HUES64 (cell line): ENCODE results near the gene CLMN.

Source experiments
- H3K27ac ChIP-seq: 2 replicates; pipeline ENCODE4 v1.7.0; 2013; ENCODE audit warnings: low read depth, low read length, inconsistent platforms
- H3K27me3 ChIP-seq: 2 replicates; pipeline ENCODE4 v1.6.1; 2013; ENCODE audit warnings: mild to moderate bottlenecking, low read length; ENCODE audit not compliant: insufficient read depth
- H3K36me3 ChIP-seq: 2 replicates; pipeline ENCODE4 v1.6.1; 2013; ENCODE audit warnings: mild to moderate bottlenecking, low read length; ENCODE audit not compliant: insufficient read depth
- H3K4me1 ChIP-seq: 2 replicates; pipeline ENCODE4 v1.6.1; 2013; ENCODE audit warnings: mild to moderate bottlenecking, low read length, moderate library complexity; ENCODE audit not compliant: insufficient read depth
- H3K4me3 ChIP-seq: 2 replicates; pipeline ENCODE4 v1.5.1; 2013; ENCODE audit warnings: mild to moderate bottlenecking, low read length, moderate library complexity
- H3K9ac ChIP-seq: 2 replicates; pipeline ENCODE4 v1.6.1; 2013; ENCODE audit warnings: mild to moderate bottlenecking, low read depth, low read length
- H3K9me3 ChIP-seq: 2 replicates; pipeline ENCODE4 v1.6.1; 2013; ENCODE audit warnings: low read depth, low read length; ENCODE audit not compliant: insufficient read depth
- WGBS: fragments of 150-250, 120-280 bp; methylation state at CpG from one replicate; pipeline ENCODE4 v1.1.7; 2013; ENCODE audit warnings: missing lambda C conversion rate; 5-methylcytosine and 5-hydroxymethylcytosine counted together

CLMN gene

GRCh38 chr14:95268350-95268749 is 51.4 kb downstream of the CLMN start:
- Histone ChIP-seq H3K27me3 (no peaks in the 10 kb centered on the region), H3K4me3 (no peak overlapping the region), H3K9me3 (no peaks in the 10 kb centered on the region), H3K36me3 (no peaks in the 10 kb centered on the region), H3K27ac (no peak overlapping the region), H3K4me1 (peaks cover 9% of the 10 kb centered on the region), H3K9ac (no peak overlapping the region)

GRCh38 chr14:95267306-95267705 is 52.4 kb downstream of the CLMN start:
- Histone ChIP-seq H3K27me3 (no peaks in the 10 kb centered on the region), H3K4me1 (peaks cover 5% of the 10 kb centered on the region; the same call in 1 of the 2 replicates), H3K4me3 (no peak overlapping the region), H3K9me3 (no peaks in the 10 kb centered on the region), H3K27ac (no peak overlapping the region), H3K9ac (no peak overlapping the region), H3K36me3 (no peaks in the 10 kb centered on the region)
- WGBS, result 96% methylated on average over 3 of the region's 4 CpGs

- peaks cover 5% of the 10 kb centered on the region; the same call in 1 of the 2 replicates for H3K4me1 ChIP-seq
- no peaks in the 10 kb centered on the region for H3K36me3 ChIP-seq
- H3K4me3 ChIP-seq, result no peak overlapping the region
- no peaks in the 10 kb centered on the region for H3K27me3 ChIP-seq
- H3K9ac ChIP-seq, result no peak overlapping the region
- WGBS, result 78% methylated on average over 12 of the region's 12 CpGs
- H3K9me3 ChIP-seq, result no peaks in the 10 kb centered on the region
- no peak overlapping the region for H3K27ac ChIP-seq
Measured at GRCh38 chr14:95265106-95266094, 54.3 kb downstream of the CLMN start.

- Histone ChIP-seq H3K9ac (no peak overlapping the region), H3K4me1 (peaks cover 10% of the 10 kb centered on the region), H3K4me3 (no peak overlapping the region), H3K9me3 (no peaks in the 10 kb centered on the region), H3K27me3 (no peaks in the 10 kb centered on the region), H3K36me3 (no peaks in the 10 kb centered on the region), H3K27ac (no peak overlapping the region)
- WGBS, result 94% methylated on average over 10 of the region's 10 CpGs
Measured at GRCh38 chr14:95264271-95264973, 55.3 kb downstream of the CLMN start.

- 96% methylated on average over 7 of the region's 7 CpGs for WGBS
Measured at GRCh38 chr14:95263527-95264231, 56.0 kb downstream of the CLMN start.

GRCh38 chr14:95262511-95262891 is 57.2 kb downstream of the CLMN start:
- Histone ChIP-seq H3K9ac (no peak overlapping the region), H3K9me3 (no peaks in the 10 kb centered on the region), H3K27me3 (no peaks in the 10 kb centered on the region), H3K27ac (no peak overlapping the region), H3K36me3 (no peaks in the 10 kb centered on the region), H3K4me3 (no peak overlapping the region), H3K4me1 (peaks cover 14% of the 10 kb centered on the region)
- WGBS, result 96% methylated on average over 3 of the region's 3 CpGs

More at GRCh38 chr14:95263527-95264231, 56.0 kb downstream of the CLMN start:
- Histone ChIP-seq H3K4me1 (peaks cover 13% of the 10 kb centered on the region), H3K27ac (no peak overlapping the region), H3K9ac (no peak overlapping the region), H3K9me3 (no peaks in the 10 kb centered on the region), H3K27me3 (no peaks in the 10 kb centered on the region), H3K4me3 (no peak overlapping the region), H3K36me3 (no peaks in the 10 kb centered on the region)

- peaks cover 18% of the 10 kb centered on the region for H3K4me1 ChIP-seq
- no peak overlapping the region for H3K27ac ChIP-seq
- H3K9me3 ChIP-seq, result no peaks in the 10 kb centered on the region
- no peaks in the 10 kb centered on the region for H3K36me3 ChIP-seq
- 90% methylated on average over 16 of the region's 16 CpGs for WGBS
- H3K9ac ChIP-seq, result no peak overlapping the region
- no peaks in the 10 kb centered on the region for H3K27me3 ChIP-seq
- H3K4me3 ChIP-seq, result no peak overlapping the region
Measured at GRCh38 chr14:95261616-95262510, 57.8 kb downstream of the CLMN start.

- Histone ChIP-seq H3K4me3 (no peak overlapping the region), H3K4me1 (peaks cover 26% of the 10 kb centered on the region), H3K9ac (no peak overlapping the region), H3K9me3 (no peaks in the 10 kb centered on the region), H3K27me3 (no peaks in the 10 kb centered on the region), H3K36me3 (no peaks in the 10 kb centered on the region), H3K27ac (no peak overlapping the region)
- WGBS, result 95% methylated on average over 19 of the region's 19 CpGs
Measured at GRCh38 chr14:95260537-95261361, 59.0 kb downstream of the CLMN start.

- Histone ChIP-seq H3K36me3 (no peaks in the 10 kb centered on the region), H3K27me3 (no peaks in the 10 kb centered on the region), H3K9me3 (no peaks in the 10 kb centered on the region), H3K4me1 (peaks cover 35% of the 10 kb centered on the region), H3K9ac (no peak overlapping the region), H3K27ac (no peak overlapping the region), H3K4me3 (no peak overlapping the region)
- 83% methylated on average over 12 of the region's 12 CpGs for WGBS
Measured at GRCh38 chr14:95258754-95259593, 60.7 kb downstream of the CLMN start.
